Keratinocyte (primary cell): ENCODE results near the gene MSI2. TPM values are rescaled to one million over a fixed set of nuclear protein-coding genes. Genes with fewer than 3 reads are reported as not detected.

Source experiments
- DNase-seq: peaks from one replicate; pipeline ENCODE4 v3.0.0-alpha.2; 2011; ENCODE audit warnings: low read depth, missing footprints, low spot score
- FAIRE-seq: peaks from 2 replicates; lab custom pipeline; 2011; peaks lifted over from hg19 to GRCh38; lab: Jason Lieb, UNC
- H2AFZ ChIP-seq: 2 replicates; pipeline ENCODE4 v1.6.0; 2012; ENCODE audit warnings: low read length, control low read depth, inconsistent platforms; ENCODE audit not compliant: control insufficient read depth
- H3K27ac ChIP-seq: 2 replicates; pipeline ENCODE4 v1.5.1; 2011; ENCODE audit warnings: low read length; ENCODE audit not compliant: control insufficient read depth, insufficient read depth
- H3K27me3 ChIP-seq: 3 replicates; pipeline ENCODE4 v1.6.0; 2011; ENCODE audit warnings: low read length; ENCODE audit not compliant: control insufficient read depth, insufficient read depth; ENCODE audit errors: extremely low read depth
- H3K36me3 ChIP-seq, 2 experiments: 2 replicates in 1 of 2; 3 replicates in 1 of 2; pipeline ENCODE4 v1.5.1; 2011; ENCODE audit warnings: low read length in 2 of 2, mild to moderate bottlenecking in 1 of 2; ENCODE audit not compliant: control insufficient read depth in 2 of 2, insufficient read depth in 2 of 2; ENCODE audit errors: extremely low read depth in 1 of 2
- H3K4me1 ChIP-seq: 3 replicates; pipeline ENCODE4 v1.5.1; 2011; ENCODE audit warnings: low read length; ENCODE audit not compliant: control insufficient read depth, insufficient read depth; ENCODE audit errors: extremely low read depth
- H3K4me2 ChIP-seq: 3 replicates; pipeline ENCODE4 v1.6.0; 2011; ENCODE audit warnings: low read depth, low read length; ENCODE audit not compliant: control insufficient read depth, insufficient read depth; ENCODE audit errors: extremely low read depth
- H3K4me3 ChIP-seq, 3 experiments: fragments of 200-600 bp in 1 of 3; sonication (generic) in 1 of 3; 2 replicates in 2 of 3; 3 replicates in 1 of 3; pipeline ENCODE4 v1.5.1; 2011 to 2016; ENCODE audit warnings: low read length in 3 of 3, mild to moderate bottlenecking in 3 of 3, control low read depth in 2 of 3, inconsistent platforms in 1 of 3, low read depth in 1 of 3, mixed read lengths in 1 of 3, mixed run types in 1 of 3, moderate library complexity in 1 of 3; ENCODE audit not compliant: control insufficient read depth in 2 of 3, insufficient read depth in 2 of 3; ENCODE audit errors: extremely low read depth in 1 of 3
- H3K79me2 ChIP-seq: 2 replicates; pipeline ENCODE4 v1.6.0; 2012; ENCODE audit warnings: low read length; ENCODE audit not compliant: control insufficient read depth, insufficient read depth
- H3K9ac ChIP-seq: 3 replicates; pipeline ENCODE4 v1.6.0; 2011; ENCODE audit warnings: low read length; ENCODE audit not compliant: control insufficient read depth, insufficient read depth; ENCODE audit errors: extremely low read depth
- H3K9me1 ChIP-seq: 3 replicates; pipeline ENCODE4 v1.6.0; 2011; ENCODE audit warnings: low read length; ENCODE audit not compliant: control insufficient read depth, insufficient read depth; ENCODE audit errors: extremely low read depth
- H3K9me3 ChIP-seq: 2 replicates; pipeline ENCODE4 v1.5.1; 2012; ENCODE audit warnings: low read depth, low read length; ENCODE audit not compliant: control insufficient read depth
- H4K20me1 ChIP-seq: 3 replicates; pipeline ENCODE4 v1.6.0; 2011; ENCODE audit warnings: low read length; ENCODE audit not compliant: control insufficient read depth, insufficient read depth; ENCODE audit errors: extremely low read depth
- EZH2 ChIP-seq: IDR thresholded peaks from one replicate; pipeline ENCODE4 v1.6.1; 2012; ENCODE audit warnings: inconsistent platforms, mild to moderate bottlenecking, low read length, moderate library complexity
- dilution Hi-C: fragments of 300-500 bp; cut with MboI; formaldehyde crosslinking; loops from one replicate; pipeline ENCODE4 v1.7.0; 2020; ENCODE audit warnings: low sequenced_read_pairs; ENCODE audit not compliant: extremely low pct_ligation_motif_present
- polyA plus RNA-seq, 5 experiments: library from polyadenylated mRNA; depleted of rRNA in 3 of 5; stranded (reverse) in 3 of 5; stranded (forward) in 1 of 5; unstranded in 1 of 5; fragments of >200 nt; gene quantifications; 1 replicate in 1 of 5; 2 replicates in 3 of 5; 3 replicates in 1 of 5; pipeline versions ENCODE4 v1.2.1 to v1.2.3, GENCODE V29; 2011 to 2012; ENCODE audit warnings: missing spikeins in 2 of 5, low read depth in 1 of 5, low replicate concordance in 1 of 5
- TF ChIP-seq, protein P1 (sequence below), 3 experiments: IDR thresholded peaks in 1 of 3; conservative IDR thresholded peaks in 1 of 3; optimal IDR thresholded peaks in 1 of 3; 2 replicates in 2 of 3; 3 replicates in 1 of 3; pipeline versions ENCODE3 to v1.5.1; 2011; ENCODE audit warnings: low read length in 3 of 3, mild to moderate bottlenecking in 3 of 3, moderate library complexity in 2 of 3, control low read depth in 1 of 3, inconsistent platforms in 1 of 3; ENCODE audit not compliant: insufficient read depth in 2 of 3; ENCODE audit errors: extremely low read depth in 1 of 3

MSI2 gene
- polyA plus RNA-seq, 1 donor (not counting 4 experiments of a cell fraction or from before 2014, with no cell fraction given), result 22.3 TPM

DNA sequence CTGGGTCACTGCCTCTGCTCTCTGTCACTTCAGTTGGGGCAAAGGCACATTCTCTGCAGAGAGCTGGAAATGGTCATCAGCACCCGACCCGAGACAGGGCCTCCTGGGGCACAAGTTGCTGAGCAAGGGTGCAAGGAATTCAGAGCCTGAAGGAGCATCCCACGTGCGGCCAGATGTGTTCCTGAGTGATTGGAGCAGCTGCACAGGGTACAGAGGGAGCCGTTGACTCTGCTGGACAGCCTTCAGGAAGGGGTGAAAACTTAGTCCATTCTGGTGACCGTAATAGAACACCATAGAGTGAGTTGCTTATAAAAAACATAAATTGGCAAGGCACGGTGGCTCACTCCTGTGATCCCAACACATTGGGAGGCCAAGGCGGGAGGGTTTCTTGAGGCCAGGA, 382.0 kb downstream of the MSI2 start:
- no peak overlapping the region for H3K4me2 ChIP-seq
- no peak for DNase-seq
- no peaks in the 10 kb centered on the region for H3K9me1 ChIP-seq
- H3K9me3 ChIP-seq, result no peaks in the 10 kb centered on the region
- dilution Hi-C loops, result no loop called here
- H3K4me3 ChIP-seq, result no peak overlapping the region
- no peak for TF ChIP-seq EZH2
- TF ChIP-seq, protein P1, sequence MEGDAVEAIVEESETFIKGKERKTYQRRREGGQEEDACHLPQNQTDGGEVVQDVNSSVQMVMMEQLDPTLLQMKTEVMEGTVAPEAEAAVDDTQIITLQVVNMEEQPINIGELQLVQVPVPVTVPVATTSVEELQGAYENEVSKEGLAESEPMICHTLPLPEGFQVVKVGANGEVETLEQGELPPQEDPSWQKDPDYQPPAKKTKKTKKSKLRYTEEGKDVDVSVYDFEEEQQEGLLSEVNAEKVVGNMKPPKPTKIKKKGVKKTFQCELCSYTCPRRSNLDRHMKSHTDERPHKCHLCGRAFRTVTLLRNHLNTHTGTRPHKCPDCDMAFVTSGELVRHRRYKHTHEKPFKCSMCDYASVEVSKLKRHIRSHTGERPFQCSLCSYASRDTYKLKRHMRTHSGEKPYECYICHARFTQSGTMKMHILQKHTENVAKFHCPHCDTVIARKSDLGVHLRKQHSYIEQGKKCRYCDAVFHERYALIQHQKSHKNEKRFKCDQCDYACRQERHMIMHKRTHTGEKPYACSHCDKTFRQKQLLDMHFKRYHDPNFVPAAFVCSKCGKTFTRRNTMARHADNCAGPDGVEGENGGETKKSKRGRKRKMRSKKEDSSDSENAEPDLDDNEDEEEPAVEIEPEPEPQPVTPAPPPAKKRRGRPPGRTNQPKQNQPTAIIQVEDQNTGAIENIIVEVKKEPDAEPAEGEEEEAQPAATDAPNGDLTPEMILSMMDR (optimal IDR thresholded peaks at IDR 0.05 in 1 of 3, IDR thresholded peaks at IDR 0.05 in 1 of 3, conservative IDR thresholded peaks at IDR 0.05 in 1 of 3; ENCODE audit: extremely low read depth in 1 of 3, insufficient read depth in 2 of 3, low read length in 3 of 3), result no peak
- no peaks in the 10 kb centered on the region for H3K79me2 ChIP-seq
- peaks cover 0 to under 1% of the 10 kb centered on the region in 2 experiments for H3K36me3 ChIP-seq
- H3K27ac ChIP-seq, result no peak overlapping the region
- no peak overlapping the region for H2AFZ ChIP-seq
- H3K27me3 ChIP-seq, result no peaks in the 10 kb centered on the region
- peaks cover 19% of the 10 kb centered on the region for H3K4me1 ChIP-seq
- no peak overlapping the region for H3K9ac ChIP-seq
- no peak for FAIRE-seq
- no peaks in the 10 kb centered on the region for H4K20me1 ChIP-seq

DNA sequence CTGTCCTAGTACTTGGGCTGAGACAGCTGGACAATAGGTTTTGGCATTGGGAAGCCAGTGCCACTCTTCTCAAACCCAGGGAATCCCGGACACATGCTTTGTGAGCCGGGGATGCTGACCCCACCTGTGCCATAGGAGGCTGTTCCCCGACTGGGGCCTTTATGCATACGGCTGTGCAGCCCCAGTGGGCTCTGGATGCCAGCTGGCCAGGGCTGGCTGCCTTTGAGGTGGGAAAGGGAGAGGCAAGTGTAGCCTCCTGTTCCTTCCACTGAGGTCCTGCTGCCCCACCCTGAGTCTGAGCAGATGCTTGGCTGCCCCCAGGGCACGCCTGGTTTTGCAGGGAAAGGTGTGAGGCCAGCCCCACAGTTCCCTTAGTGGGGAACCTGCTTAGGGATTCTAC, 383.1 kb downstream of the MSI2 start:
- H3K4me2 ChIP-seq, result no peak overlapping the region
- dilution Hi-C loops, result no loop called here
- no peak overlapping the region for H3K9ac ChIP-seq
- no peaks in the 10 kb centered on the region for H3K79me2 ChIP-seq
- no peaks in the 10 kb centered on the region for H3K27me3 ChIP-seq
- peaks cover 0 to 1% of the 10 kb centered on the region in 2 experiments for H3K36me3 ChIP-seq
- H3K27ac ChIP-seq, result no peak overlapping the region
- TF ChIP-seq, protein P1 (optimal IDR thresholded peaks at IDR 0.05 in 1 of 3, IDR thresholded peaks at IDR 0.05 in 1 of 3, conservative IDR thresholded peaks at IDR 0.05 in 1 of 3; ENCODE audit: extremely low read depth in 1 of 3, insufficient read depth in 2 of 3, low read length in 3 of 3), result no peak
- TF ChIP-seq EZH2, result no peak
- H4K20me1 ChIP-seq, result no peaks in the 10 kb centered on the region
- H3K4me1 ChIP-seq, result peaks cover 19% of the 10 kb centered on the region
- no peak overlapping the region for H3K4me3 ChIP-seq
- FAIRE-seq, result no peak
- H3K9me1 ChIP-seq, result no peaks in the 10 kb centered on the region
- DNase-seq, result no peak
- H2AFZ ChIP-seq, result no peak overlapping the region
- no peaks in the 10 kb centered on the region for H3K9me3 ChIP-seq
